ENCODE data around the gene VPS9D1.

GRCh38 chr16:89722392-89723278, 1.9 kb upstream of the VPS9D1 start:
- TF ChIP-seq CTCF (IDR thresholded peaks at IDR 0.05) (no peak), EP300 (IDR thresholded peaks at IDR 0.05) (no peak), POLR2A (IDR thresholded peaks at IDR 0.05) (no peak), POLR2AphosphoS5 (IDR thresholded peaks at IDR 0.05) (no peak)

All from gastroesophageal sphincter (tissue), 3 donors.